ENCODE measurements around the gene D2HGDH.

- TF ChIP-seq, protein P1, sequence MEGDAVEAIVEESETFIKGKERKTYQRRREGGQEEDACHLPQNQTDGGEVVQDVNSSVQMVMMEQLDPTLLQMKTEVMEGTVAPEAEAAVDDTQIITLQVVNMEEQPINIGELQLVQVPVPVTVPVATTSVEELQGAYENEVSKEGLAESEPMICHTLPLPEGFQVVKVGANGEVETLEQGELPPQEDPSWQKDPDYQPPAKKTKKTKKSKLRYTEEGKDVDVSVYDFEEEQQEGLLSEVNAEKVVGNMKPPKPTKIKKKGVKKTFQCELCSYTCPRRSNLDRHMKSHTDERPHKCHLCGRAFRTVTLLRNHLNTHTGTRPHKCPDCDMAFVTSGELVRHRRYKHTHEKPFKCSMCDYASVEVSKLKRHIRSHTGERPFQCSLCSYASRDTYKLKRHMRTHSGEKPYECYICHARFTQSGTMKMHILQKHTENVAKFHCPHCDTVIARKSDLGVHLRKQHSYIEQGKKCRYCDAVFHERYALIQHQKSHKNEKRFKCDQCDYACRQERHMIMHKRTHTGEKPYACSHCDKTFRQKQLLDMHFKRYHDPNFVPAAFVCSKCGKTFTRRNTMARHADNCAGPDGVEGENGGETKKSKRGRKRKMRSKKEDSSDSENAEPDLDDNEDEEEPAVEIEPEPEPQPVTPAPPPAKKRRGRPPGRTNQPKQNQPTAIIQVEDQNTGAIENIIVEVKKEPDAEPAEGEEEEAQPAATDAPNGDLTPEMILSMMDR (IDR thresholded peaks at IDR 0.05; ENCODE audit: low read length), result no peak
- no peak for TF ChIP-seq EZH2 (optimal IDR thresholded peaks at IDR 0.05; ENCODE audit: low read depth, low read length)
Observed at GRCh38 chr2:241810307-241811200, 76.1 kb downstream of the D2HGDH start.
